Measurements from ENCODE around the gene HBG1. TPM values are rescaled to one million over a fixed set of nuclear protein-coding genes. Genes with fewer than 3 reads are reported as not detected.

Gene HBG1
- total RNA-seq, 4 donors from 2014 or later: not detected

GRCh38 chr11:5283086-5283485, 33.4 kb upstream of the HBG1 start:
- no peaks in the 10 kb centered on the region for H3K36me3 ChIP-seq
- 84% methylated on average over 3 of the region's 3 CpGs for WGBS
- intact Hi-C loops (cut with DNase I): no loop called here
- no peak for TF ChIP-seq POLR2AphosphoS5 (IDR thresholded peaks at IDR 0.05)
- TF ChIP-seq CTCF (IDR thresholded peaks at IDR 0.05): no peak
- no peak for TF ChIP-seq POLR2A (IDR thresholded peaks at IDR 0.05; ENCODE audit: low read depth)
- no peak for TF ChIP-seq EP300 (IDR thresholded peaks at IDR 0.05)
- no peaks in the 10 kb centered on the region for H3K9me3 ChIP-seq
- no peak for DNase-seq (ENCODE audit: extremely low spot score)
- H3K4me1 ChIP-seq: peaks cover 0 to 7% (median 2%) of the 10 kb centered on the region in 4 donors
- H3K27ac ChIP-seq (replicated peaks in 1 of 4): no peak overlapping the region
- no peak overlapping the region for H3K4me3 ChIP-seq
- no peaks in the 10 kb centered on the region for H3K27me3 ChIP-seq

- DNase-seq (ENCODE audit: extremely low spot score): no peak
- no peaks in the 10 kb centered on the region for H3K36me3 ChIP-seq
- no peaks in the 10 kb centered on the region for H3K9me3 ChIP-seq
- no peaks in the 10 kb centered on the region for H3K27me3 ChIP-seq
- no peak overlapping the region for H3K4me3 ChIP-seq
- intact Hi-C loops (cut with DNase I): no loop called here
- WGBS: 82% methylated on average over 2 of the region's 2 CpGs
- no peak overlapping the region for H3K27ac ChIP-seq (replicated peaks in 1 of 4)
- H3K4me1 ChIP-seq: peaks cover 0 to 7% (median 2%) of the 10 kb centered on the region in 4 donors
- TF ChIP-seq CTCF (IDR thresholded peaks at IDR 0.05): no peak
- no peak for TF ChIP-seq POLR2A (IDR thresholded peaks at IDR 0.05; ENCODE audit: low read depth)
- TF ChIP-seq EP300 (IDR thresholded peaks at IDR 0.05): no peak
- TF ChIP-seq POLR2AphosphoS5 (IDR thresholded peaks at IDR 0.05): no peak
Measured at GRCh38 chr11:5282628-5283027, 33.0 kb upstream of the HBG1 start.

GRCh38 chr11:5281596-5281995, 31.9 kb upstream of the HBG1 start:
- no peaks in the 10 kb centered on the region for H3K9me3 ChIP-seq
- no peak for DNase-seq (ENCODE audit: extremely low spot score)
- H3K4me3 ChIP-seq: no peak overlapping the region
- TF ChIP-seq CTCF (IDR thresholded peaks at IDR 0.05) (no peak), POLR2A (IDR thresholded peaks at IDR 0.05; ENCODE audit: low read depth) (no peak), POLR2AphosphoS5 (IDR thresholded peaks at IDR 0.05) (no peak), EP300 (IDR thresholded peaks at IDR 0.05) (no peak)
- H3K4me1 ChIP-seq: peaks cover 0 to 7% (median 2%) of the 10 kb centered on the region in 4 donors
- H3K27ac ChIP-seq (replicated peaks in 1 of 4): no peak overlapping the region
- H3K27me3 ChIP-seq: no peaks in the 10 kb centered on the region
- H3K36me3 ChIP-seq: no peaks in the 10 kb centered on the region
- intact Hi-C loops (cut with DNase I): no loop called here

- Histone ChIP-seq H3K9me3 (no peaks in the 10 kb centered on the region), H3K4me1 (peaks cover 0 to 7% (median 2%) of the 10 kb centered on the region in 4 donors), H3K27me3 (no peaks in the 10 kb centered on the region), H3K36me3 (no peaks in the 10 kb centered on the region), H3K4me3 (no peak overlapping the region), H3K27ac (replicated peaks in 1 of 4) (no peak overlapping the region)
- WGBS: 36% methylated on average over 3 of the region's 3 CpGs
- no peak for DNase-seq (ENCODE audit: extremely low spot score)
- intact Hi-C loops (cut with DNase I): no loop called here
- TF ChIP-seq CTCF (IDR thresholded peaks at IDR 0.05) (no peak), POLR2AphosphoS5 (IDR thresholded peaks at IDR 0.05) (peak in 1 of 2 donors; percentile 26)
Measured at GRCh38 chr11:5280582-5281102, 31.0 kb upstream of the HBG1 start.

- no peak for TF ChIP-seq EP300 (IDR thresholded peaks at IDR 0.05)
- no peak for TF ChIP-seq CTCF (IDR thresholded peaks at IDR 0.05)
- TF ChIP-seq POLR2AphosphoS5 (IDR thresholded peaks at IDR 0.05): no peak
- TF ChIP-seq POLR2A (IDR thresholded peaks at IDR 0.05; ENCODE audit: low read depth): no peak
- Histone ChIP-seq H3K36me3 (no peaks in the 10 kb centered on the region), H3K4me1 (peaks cover 0 to 7% (median 2%) of the 10 kb centered on the region in 4 donors), H3K27me3 (no peaks in the 10 kb centered on the region), H3K9me3 (no peaks in the 10 kb centered on the region), H3K4me3 (no peak overlapping the region), H3K27ac (replicated peaks in 1 of 4) (no peak overlapping the region)
- WGBS: 92% methylated on average over 4 of the region's 4 CpGs
- intact Hi-C loops (cut with DNase I): no loop called here
- DNase-seq (ENCODE audit: extremely low spot score): no peak
Measured at GRCh38 chr11:5279471-5280090, 29.9 kb upstream of the HBG1 start.

Measured in esophagus muscularis mucosa (tissue), 4 donors.